GM23338 (cell line): ENCODE results near the gene PLPP2. TPM values are rescaled to one million over a fixed set of nuclear protein-coding genes. Genes with fewer than 3 reads are reported as not detected.
"Not testable (repeated sequence)": the region's sequence is repeated elsewhere in the genome, so short reads cannot be mapped to it uniquely, and the experiment has no call there.

Experiments used
- ATAC-seq: fragments of 200-7000 bp; cut with Tn5 transposase; 3 replicates; pipeline ENCODE4 v1.9.1; 2020
- DNase-seq: peaks from one replicate; pipeline ENCODE4 v3.0.0-alpha.2; 2015; ENCODE audit warnings: low spot score
- H2AFZ ChIP-seq: fragments of 200-600 bp; sonication (generic); 2 replicates; pipeline ENCODE4 v1.8.0; 2016; ENCODE audit warnings: antibody characterized with exemption, mild to moderate bottlenecking, moderate library complexity
- H3F3A ChIP-seq: fragments of 200-600 bp; sonication (generic); replicated peaks from 2 replicates; pipeline ENCODE4 v1.8.0; 2017; ENCODE audit warnings: antibody characterized with exemption, mixed run types, low read depth
- H3K27ac ChIP-seq: fragments of 200-600 bp; sonication (generic); 2 replicates; pipeline ENCODE4 v1.6.1; 2016; ENCODE audit warnings: low read depth
- H3K27me3 ChIP-seq: fragments of 200-600 bp; sonication (generic); 2 replicates; pipeline ENCODE4 v1.8.0; 2016; ENCODE audit warnings: mild to moderate bottlenecking, mixed run types, moderate library complexity; ENCODE audit not compliant: insufficient read depth
- H3K36me3 ChIP-seq: fragments of 200-600 bp; sonication (generic); 2 replicates; pipeline ENCODE4 v1.8.0; 2016; ENCODE audit warnings: mild to moderate bottlenecking; ENCODE audit not compliant: insufficient read depth
- H3K4me1 ChIP-seq: fragments of 200-600 bp; sonication (generic); 2 replicates; pipeline ENCODE4 v1.8.0; 2016; ENCODE audit warnings: mild to moderate bottlenecking, moderate library complexity; ENCODE audit not compliant: insufficient read depth
- H3K4me2 ChIP-seq: fragments of 200-600 bp; sonication (generic); 2 replicates; pipeline ENCODE4 v1.7.1; 2017; ENCODE audit warnings: mixed run types
- H3K4me3 ChIP-seq: fragments of 200-600 bp; sonication (generic); 2 replicates; pipeline ENCODE4 v1.6.1; 2016; ENCODE audit warnings: mixed run types
- H3K79me2 ChIP-seq: fragments of 200-600 bp; sonication (generic); replicated peaks from 2 replicates; pipeline ENCODE4 v1.8.0; 2017; ENCODE audit warnings: mild to moderate bottlenecking; ENCODE audit not compliant: insufficient read depth
- H3K9me2 ChIP-seq: fragments of 200-600 bp; sonication (generic); 2 replicates; pipeline ENCODE4 v1.8.0; 2017; ENCODE audit not compliant: insufficient read depth
- H4K20me1 ChIP-seq: fragments of 200-600 bp; sonication (generic); replicated peaks from 2 replicates; pipeline ENCODE4 v1.8.0; 2017; ENCODE audit warnings: mild to moderate bottlenecking; ENCODE audit not compliant: insufficient read depth
- H3K27ac Mint-ChIP-seq: 2 replicates; pipeline ENCODE4 v1.8.0; 2020; ENCODE audit warnings: inconsistent platforms, mild to moderate bottlenecking, moderate library complexity, mixed read lengths
- H3K27me3 Mint-ChIP-seq: 3 replicates; pipeline ENCODE4 v1.8.0; 2022; ENCODE audit warnings: low read depth, mild to moderate bottlenecking, moderate library complexity, mixed read lengths, inconsistent platforms; ENCODE audit not compliant: insufficient read depth, poor library complexity
- H3K36me3 Mint-ChIP-seq: 3 replicates; pipeline ENCODE4 v1.8.0; 2021; ENCODE audit warnings: low read depth, mild to moderate bottlenecking, inconsistent platforms, moderate library complexity, mixed read lengths
- H3K4me1 Mint-ChIP-seq: 3 replicates; pipeline ENCODE4 v1.8.0; 2020; ENCODE audit warnings: mild to moderate bottlenecking, inconsistent platforms, mixed read lengths
- H3K4me3 Mint-ChIP-seq: 3 replicates; pipeline ENCODE4 v1.8.0; 2021; ENCODE audit warnings: moderate library complexity, mild to moderate bottlenecking, inconsistent platforms, mixed read lengths
- H3K9me3 Mint-ChIP-seq: 3 replicates; pipeline ENCODE4 v1.8.0; 2020; ENCODE audit warnings: moderate library complexity, mild to moderate bottlenecking, inconsistent platforms, mixed read lengths
- CTCF ChIP-seq, 2 experiments: fragments of 200-600 bp in 1 of 2; sonication (generic) in 1 of 2; conservative IDR thresholded peaks; 2 replicates each; pipeline versions ENCODE4 v1.5.1 to v1.6.1; 2016 to 2017; ENCODE audit warnings: antibody characterized with exemption in 2 of 2, low read depth in 2 of 2, mild to moderate bottlenecking in 2 of 2, moderate library complexity in 1 of 2
- ETS1 ChIP-seq: IDR thresholded peaks from 2 replicates; pipeline ENCODE4 v1.6.1; 2016; ENCODE audit warnings: antibody characterized with exemption
- EZH2 ChIP-seq: fragments of 200-600 bp; sonication (generic); IDR thresholded peaks from one replicate; pipeline ENCODE4 v1.8.0; 2017; ENCODE audit warnings: antibody characterized with exemption, mild to moderate bottlenecking, low read depth; ENCODE audit not compliant: unreplicated experiment
- EZH2phosphoT487 ChIP-seq: fragments of 200-600 bp; sonication (generic); IDR thresholded peaks from one replicate; pipeline ENCODE4 v1.8.1; 2018; ENCODE audit warnings: antibody characterized with exemption; ENCODE audit not compliant: unreplicated experiment
- POLR2AphosphoS5 ChIP-seq: IDR thresholded peaks from 2 replicates; pipeline ENCODE4 v1.6.1; 2016; ENCODE audit warnings: antibody characterized with exemption, low read depth
- ZNF114 ChIP-seq: fragments of 250-450 bp; sonication (Bioruptor Pico); IDR thresholded peaks from 2 replicates; pipeline ENCODE4 v1.5.0; 2020; ENCODE audit warnings: mild to moderate bottlenecking, moderate library complexity
- ZNF331 ChIP-seq: fragments of 250-450 bp; sonication (Bioruptor Pico); IDR thresholded peaks from 2 replicates; pipeline ENCODE4 v1.5.0; 2020; ENCODE audit warnings: low read depth, mild to moderate bottlenecking, moderate library complexity
- polyA plus RNA-seq: library from polyadenylated mRNA; unstranded; fragments of >200 nt; fragmentation: Nextera tagmentation; extraction: Ambion mirVana; gene quantifications from 2 replicates; pipeline ENCODE4 v1.2.1, GENCODE V29; 2016
- total RNA-seq: library from RNA; depleted of rRNA; stranded (reverse); fragments of >200 nt; shearing (Covaris generic); gene quantifications from 2 replicates; pipeline ENCODE4 v1.2.3, GENCODE V29; 2014
- TF ChIP-seq, protein P1 (sequence below): fragments of 250-450 bp; sonication (Bioruptor Pico); IDR thresholded peaks from 2 replicates; pipeline ENCODE4 v1.5.0; 2020; ENCODE audit warnings: mild to moderate bottlenecking, moderate library complexity

PLPP2 gene
- total and polyA plus RNA-seq, 2 experiments from 2014 or later, result 58.3 to 82.6 TPM

DNA sequence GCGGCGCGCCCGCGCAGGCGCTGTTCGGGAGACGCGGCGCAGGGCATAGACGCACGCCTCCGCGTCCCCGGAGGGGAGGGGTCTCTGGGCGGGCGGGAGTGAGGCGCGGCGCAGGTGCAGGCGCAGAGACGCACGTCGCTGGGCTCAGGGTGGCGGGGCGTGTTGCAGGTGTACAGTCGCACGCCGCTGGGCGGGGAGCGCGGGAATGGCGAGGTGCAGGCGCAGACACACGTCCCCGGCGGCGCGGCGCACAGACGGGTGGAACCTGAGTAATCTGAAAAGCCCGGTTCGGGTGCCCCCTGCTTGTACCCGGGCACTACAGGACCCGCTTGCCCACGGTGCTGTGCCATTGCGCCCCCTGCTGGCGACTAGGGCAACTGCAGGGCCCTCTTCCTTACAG, 44.7 kb downstream of the PLPP2 start (continued):
- TF ChIP-seq, protein P1, sequence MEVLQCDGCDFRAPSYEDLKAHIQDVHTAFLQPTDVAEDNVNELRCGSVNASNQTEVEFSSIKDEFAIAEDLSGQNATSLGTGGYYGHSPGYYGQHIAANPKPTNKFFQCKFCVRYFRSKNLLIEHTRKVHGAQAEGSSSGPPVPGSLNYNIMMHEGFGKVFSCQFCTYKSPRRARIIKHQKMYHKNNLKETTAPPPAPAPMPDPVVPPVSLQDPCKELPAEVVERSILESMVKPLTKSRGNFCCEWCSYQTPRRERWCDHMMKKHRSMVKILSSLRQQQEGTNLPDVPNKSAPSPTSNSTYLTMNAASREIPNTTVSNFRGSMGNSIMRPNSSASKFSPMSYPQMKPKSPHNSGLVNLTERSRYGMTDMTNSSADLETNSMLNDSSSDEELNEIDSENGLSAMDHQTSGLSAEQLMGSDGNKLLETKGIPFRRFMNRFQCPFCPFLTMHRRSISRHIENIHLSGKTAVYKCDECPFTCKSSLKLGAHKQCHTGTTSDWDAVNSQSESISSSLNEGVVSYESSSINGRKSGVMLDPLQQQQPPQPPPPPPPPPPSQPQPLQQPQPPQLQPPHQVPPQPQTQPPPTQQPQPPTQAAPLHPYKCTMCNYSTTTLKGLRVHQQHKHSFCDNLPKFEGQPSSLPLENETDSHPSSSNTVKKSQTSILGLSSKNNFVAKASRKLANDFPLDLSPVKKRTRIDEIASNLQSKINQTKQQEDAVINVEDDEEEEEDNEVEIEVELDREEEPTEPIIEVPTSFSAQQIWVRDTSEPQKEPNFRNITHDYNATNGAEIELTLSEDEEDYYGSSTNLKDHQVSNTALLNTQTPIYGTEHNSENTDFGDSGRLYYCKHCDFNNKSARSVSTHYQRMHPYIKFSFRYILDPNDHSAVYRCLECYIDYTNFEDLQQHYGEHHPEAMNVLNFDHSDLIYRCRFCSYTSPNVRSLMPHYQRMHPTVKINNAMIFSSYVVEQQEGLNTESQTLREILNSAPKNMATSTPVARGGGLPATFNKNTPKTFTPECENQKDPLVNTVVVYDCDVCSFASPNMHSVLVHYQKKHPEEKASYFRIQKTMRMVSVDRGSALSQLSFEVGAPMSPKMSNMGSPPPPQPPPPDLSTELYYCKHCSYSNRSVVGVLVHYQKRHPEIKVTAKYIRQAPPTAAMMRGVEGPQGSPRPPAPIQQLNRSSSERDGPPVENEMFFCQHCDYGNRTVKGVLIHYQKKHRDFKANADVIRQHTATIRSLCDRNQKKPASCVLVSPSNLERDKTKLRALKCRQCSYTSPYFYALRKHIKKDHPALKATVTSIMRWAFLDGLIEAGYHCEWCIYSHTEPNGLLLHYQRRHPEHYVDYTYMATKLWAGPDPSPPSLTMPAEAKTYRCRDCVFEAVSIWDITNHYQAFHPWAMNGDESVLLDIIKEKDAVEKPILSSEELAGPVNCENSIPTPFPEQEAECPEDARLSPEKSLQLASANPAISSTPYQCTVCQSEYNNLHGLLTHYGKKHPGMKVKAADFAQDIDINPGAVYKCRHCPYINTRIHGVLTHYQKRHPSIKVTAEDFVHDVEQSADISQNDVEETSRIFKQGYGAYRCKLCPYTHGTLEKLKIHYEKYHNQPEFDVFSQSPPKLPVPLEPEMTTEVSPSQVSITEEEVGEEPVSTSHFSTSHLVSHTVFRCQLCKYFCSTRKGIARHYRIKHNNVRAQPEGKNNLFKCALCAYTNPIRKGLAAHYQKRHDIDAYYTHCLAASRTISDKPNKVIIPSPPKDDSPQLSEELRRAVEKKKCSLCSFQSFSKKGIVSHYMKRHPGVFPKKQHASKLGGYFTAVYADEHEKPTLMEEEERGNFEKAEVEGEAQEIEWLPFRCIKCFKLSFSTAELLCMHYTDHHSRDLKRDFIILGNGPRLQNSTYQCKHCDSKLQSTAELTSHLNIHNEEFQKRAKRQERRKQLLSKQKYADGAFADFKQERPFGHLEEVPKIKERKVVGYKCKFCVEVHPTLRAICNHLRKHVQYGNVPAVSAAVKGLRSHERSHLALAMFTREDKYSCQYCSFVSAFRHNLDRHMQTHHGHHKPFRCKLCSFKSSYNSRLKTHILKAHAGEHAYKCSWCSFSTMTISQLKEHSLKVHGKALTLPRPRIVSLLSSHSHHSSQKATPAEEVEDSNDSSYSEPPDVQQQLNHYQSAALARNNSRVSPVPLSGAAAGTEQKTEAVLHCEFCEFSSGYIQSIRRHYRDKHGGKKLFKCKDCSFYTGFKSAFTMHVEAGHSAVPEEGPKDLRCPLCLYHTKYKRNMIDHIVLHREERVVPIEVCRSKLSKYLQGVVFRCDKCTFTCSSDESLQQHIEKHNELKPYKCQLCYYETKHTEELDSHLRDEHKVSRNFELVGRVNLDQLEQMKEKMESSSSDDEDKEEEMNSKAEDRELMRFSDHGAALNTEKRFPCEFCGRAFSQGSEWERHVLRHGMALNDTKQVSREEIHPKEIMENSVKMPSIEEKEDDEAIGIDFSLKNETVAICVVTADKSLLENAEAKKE (CRISPR knock-in tag), result no peak

GRCh38 chr19:245900-246299, 45.3 kb downstream of the PLPP2 start:
- H3F3A ChIP-seq, H3K4me1 Mint-ChIP-seq, H3K27ac ChIP-seq, H3K27me3 Mint-ChIP-seq, H3K79me2 ChIP-seq, H3K4me2 ChIP-seq, H3K27ac Mint-ChIP-seq, DNase-seq, ATAC-seq, H3K36me3 ChIP-seq, H3K9me2 ChIP-seq, H3K36me3 Mint-ChIP-seq, H3K27me3 ChIP-seq, H3K4me1 ChIP-seq, H2AFZ ChIP-seq, H3K4me3 ChIP-seq, H4K20me1 ChIP-seq: not testable (repeated sequence)
- peaks cover 25% of the 10 kb centered on the region for H3K9me3 Mint-ChIP-seq
- peak overlapping the region; percentile 61; the same call in 2 of the 3 replicates for H3K4me3 Mint-ChIP-seq

DNA sequence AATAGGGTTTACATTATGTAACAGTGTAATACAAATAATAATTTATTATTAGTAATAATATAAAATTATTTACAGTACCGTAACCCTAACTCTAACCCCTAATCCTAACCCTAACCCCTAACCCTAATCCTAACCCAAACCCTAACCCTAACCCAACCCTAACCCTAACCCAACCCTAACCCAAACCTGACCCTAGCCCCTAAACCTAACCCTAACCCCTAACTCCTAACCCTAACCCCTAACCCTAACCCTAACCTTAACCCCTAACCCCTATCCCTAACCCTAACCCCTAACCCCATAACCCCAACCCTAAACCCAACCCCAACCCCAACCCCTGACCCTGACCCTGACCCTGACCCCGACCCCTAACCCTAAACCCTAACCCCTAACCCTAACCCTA, 45.7 kb downstream of the PLPP2 start:
- Histone ChIP-seq H2AFZ (no peak overlapping the region), H3K36me3 (no peaks in the 10 kb centered on the region), H3K27ac (no peak overlapping the region), H3K4me3 (no peak overlapping the region), H3K4me2 (no peak overlapping the region), H3K27me3 (no peaks in the 10 kb centered on the region), H3K4me1 (no peaks in the 10 kb centered on the region), H3K9me2 (no peaks in the 10 kb centered on the region), H3K79me2 (no peaks in the 10 kb centered on the region), H4K20me1 (no peaks in the 10 kb centered on the region), H3F3A (no peaks in the 10 kb centered on the region)
- Mint-ChIP-seq H3K4me1 (no peaks in the 10 kb centered on the region), H3K27me3 (no peaks in the 10 kb centered on the region), H3K27ac (no peak overlapping the region), H3K4me3 (no peak overlapping the region), H3K9me3 (peaks cover 25% of the 10 kb centered on the region), H3K36me3 (peaks cover 6% of the 10 kb centered on the region; the same call in 2 of the 3 replicates)
- ATAC-seq, result no peak
- DNase-seq, result no peak
- TF ChIP-seq EZH2 (no peak), POLR2AphosphoS5 (no peak), EZH2phosphoT487 (no peak), ZNF114 (CRISPR knock-in tag) (no peak), CTCF (conservative IDR thresholded peaks at IDR 0.05; ENCODE audit: low read depth in 2 of 2) (no peak), ETS1 (no peak), ZNF331 (CRISPR knock-in tag) (no peak)
